GM10266 (cell line): ENCODE data around the gene PXDN.

ENCODE experiments used
- DNase-seq: peaks from one replicate; pipeline ENCODE4 v3.0.0; 2012; ENCODE audit errors: extremely low spot score
- TF ChIP-seq, protein P1 (sequence below): IDR thresholded peaks from 2 replicates; pipeline ENCODE4 v1.5.1; 2012; ENCODE audit warnings: mild to moderate bottlenecking, low read depth; ENCODE audit not compliant: control insufficient read depth, insufficient read depth; ENCODE audit errors: missing control alignments

Gene PXDN

DNA sequence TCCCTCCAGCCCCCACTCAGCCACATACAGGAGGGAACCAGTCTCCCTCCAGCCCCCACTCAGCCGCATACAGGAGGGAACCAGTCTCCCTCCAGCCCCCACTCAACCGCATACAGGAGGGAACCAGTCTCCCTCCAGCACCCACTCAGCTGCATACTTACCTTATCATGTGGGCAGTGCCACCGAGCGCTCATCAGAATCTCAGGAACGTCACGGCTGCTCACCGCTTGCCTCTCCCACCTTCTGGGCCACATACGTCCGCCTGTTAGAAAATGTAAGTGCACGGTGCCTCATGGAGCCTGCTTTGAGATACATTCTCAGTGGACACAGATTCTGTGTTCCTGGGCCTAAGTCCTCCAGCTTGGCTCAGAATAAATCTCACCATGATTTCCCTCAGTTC is 124.8 kb downstream of the PXDN start:
- TF ChIP-seq, protein P1, sequence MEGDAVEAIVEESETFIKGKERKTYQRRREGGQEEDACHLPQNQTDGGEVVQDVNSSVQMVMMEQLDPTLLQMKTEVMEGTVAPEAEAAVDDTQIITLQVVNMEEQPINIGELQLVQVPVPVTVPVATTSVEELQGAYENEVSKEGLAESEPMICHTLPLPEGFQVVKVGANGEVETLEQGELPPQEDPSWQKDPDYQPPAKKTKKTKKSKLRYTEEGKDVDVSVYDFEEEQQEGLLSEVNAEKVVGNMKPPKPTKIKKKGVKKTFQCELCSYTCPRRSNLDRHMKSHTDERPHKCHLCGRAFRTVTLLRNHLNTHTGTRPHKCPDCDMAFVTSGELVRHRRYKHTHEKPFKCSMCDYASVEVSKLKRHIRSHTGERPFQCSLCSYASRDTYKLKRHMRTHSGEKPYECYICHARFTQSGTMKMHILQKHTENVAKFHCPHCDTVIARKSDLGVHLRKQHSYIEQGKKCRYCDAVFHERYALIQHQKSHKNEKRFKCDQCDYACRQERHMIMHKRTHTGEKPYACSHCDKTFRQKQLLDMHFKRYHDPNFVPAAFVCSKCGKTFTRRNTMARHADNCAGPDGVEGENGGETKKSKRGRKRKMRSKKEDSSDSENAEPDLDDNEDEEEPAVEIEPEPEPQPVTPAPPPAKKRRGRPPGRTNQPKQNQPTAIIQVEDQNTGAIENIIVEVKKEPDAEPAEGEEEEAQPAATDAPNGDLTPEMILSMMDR = no peak

DNA sequence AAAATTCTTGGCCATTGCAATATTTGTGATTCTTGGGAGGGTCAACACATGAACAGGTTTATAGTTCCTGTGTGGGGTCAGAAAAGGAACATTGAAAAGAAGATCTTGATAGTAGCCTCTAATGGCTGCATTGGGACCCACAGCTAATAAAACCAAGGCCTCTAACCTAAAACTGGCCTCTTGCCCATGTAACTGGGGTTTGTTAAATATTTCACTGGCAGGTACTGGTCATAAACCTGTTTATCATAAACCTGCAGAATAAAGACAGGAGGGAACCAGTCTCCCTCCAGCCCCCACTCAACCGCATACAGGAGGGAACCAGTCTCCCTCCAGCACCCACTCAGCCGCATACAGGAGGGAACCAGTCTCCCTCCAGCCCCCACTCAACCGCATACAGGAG is 125.3 kb downstream of the PXDN start:
- TF ChIP-seq, protein P1 = no peak
- DNase-seq = no peak

More for the DNA sequence above, 124.8 kb downstream of the PXDN start:
- DNase-seq = no peak

DNA sequence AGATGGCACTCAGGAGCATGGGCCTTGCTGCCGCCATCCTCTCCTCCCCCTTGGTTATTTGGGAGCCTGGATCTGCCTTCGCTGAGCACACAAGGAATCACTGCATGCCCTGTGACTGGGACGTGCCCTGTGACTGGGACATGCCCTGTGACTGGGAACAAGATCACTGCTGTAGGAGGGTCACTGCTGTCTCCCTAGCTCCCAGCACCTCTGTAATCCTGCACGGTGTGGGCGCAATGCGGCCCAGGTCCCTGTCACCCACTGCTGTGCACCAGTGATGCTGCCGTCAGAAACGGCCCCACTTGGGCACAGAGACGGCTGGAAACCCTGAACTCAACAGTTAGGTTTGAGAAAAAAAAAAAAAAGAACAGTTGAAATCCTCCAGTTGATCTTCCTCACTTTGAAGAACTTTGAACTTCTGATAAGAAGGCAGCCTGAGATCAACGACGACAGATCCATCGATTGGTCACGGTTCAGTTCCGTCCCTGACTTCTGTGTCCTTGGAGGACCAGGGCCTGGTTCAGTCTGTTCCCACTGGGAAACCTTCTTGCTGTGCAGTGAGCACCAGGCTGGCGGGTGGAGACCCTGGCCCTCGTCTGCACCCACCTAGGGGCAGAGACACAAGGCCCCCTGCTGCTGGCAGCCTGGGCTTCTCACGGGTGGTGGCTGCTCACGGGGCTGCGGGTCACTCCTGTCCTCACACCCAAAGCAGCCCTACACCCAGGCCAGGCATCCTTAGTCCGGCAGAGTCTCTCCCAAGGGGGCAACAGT is 125.9 kb downstream of the PXDN start:
- no peak for DNase-seq
- TF ChIP-seq, protein P1 = no peak

DNA sequence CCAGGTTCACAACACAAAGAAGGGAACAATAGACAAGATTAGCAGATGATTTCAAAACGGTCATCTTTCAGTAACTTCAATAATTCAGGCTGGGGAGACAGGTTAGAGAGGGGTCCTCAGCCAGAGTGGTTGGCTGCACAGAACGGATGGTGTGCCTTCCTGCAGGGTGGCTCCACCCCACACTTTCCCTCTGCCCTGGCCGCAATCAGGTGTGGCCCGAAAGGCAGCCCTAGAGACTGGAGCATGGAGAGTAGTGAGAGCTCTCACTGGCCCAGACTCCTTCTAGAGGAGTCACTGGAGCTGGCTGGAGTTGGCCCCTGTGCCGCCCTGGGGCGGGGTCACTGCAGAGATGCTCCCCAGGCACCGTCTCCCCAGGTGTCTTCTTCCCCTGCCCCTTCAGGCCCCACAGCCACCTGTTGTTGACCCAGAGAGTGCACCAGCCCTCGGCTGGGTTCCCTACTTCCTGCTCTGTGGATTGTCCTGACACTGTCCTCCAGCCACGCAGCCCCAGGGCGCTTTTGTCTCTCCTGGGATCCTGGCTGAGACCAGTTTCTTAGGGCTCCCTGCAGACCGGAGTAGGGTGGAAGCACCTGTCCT is 126.8 kb downstream of the PXDN start:
- TF ChIP-seq, protein P1 = no peak
- no peak for DNase-seq

DNA sequence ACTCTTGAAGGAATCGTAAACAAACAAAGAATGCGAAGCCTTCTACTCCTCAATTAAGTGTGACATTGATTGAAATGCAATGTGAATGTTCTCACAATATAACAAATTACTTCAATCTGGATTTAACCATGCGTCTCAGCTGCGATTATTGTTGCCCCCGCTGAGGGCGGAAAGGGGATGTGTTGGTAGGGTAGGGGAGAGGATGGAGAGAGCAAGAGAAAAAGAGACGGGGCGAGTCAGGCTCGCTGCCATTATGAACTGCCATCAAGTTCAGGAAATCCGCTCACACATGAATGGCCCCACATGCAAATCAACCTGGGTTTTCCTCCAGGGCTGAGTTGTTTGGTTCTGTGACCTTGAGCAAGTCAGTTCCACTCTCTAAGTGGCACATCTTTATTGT is 129.8 kb downstream of the PXDN start:
- DNase-seq = no peak

DNA sequence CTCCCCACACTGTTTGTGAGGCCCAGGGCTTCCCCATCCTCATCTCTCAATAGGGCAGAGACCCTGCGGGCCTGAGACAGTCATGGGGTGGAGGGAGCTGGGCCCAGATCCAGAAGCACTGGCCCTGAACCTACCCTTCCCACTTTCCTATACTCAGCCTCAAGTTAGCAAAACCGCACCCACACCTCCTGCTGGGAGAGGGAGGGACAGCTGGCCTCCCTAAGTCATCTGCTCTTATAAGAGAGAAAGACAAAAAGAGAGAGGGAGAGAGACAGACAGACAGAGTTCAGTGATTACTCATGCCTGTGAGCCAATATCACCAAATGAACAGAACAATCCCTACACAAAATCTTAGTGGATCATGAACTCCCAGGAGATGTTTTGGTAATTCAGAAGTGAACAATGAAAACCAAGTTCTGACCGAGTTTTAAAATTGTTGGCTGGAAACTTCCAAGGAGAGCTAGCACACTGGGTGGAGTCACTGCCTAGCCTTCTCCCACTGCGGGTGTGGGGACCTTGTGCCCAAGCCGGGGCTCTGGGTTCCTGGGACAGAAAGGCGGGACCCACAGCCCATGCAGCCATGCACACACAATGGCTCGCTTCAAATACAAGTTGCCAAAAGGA is 130.5 kb downstream of the PXDN start:
- TF ChIP-seq, protein P1 = no peak
- DNase-seq = no peak

More for the DNA sequence above, 129.8 kb downstream of the PXDN start:
- TF ChIP-seq, protein P1 = no peak

DNA sequence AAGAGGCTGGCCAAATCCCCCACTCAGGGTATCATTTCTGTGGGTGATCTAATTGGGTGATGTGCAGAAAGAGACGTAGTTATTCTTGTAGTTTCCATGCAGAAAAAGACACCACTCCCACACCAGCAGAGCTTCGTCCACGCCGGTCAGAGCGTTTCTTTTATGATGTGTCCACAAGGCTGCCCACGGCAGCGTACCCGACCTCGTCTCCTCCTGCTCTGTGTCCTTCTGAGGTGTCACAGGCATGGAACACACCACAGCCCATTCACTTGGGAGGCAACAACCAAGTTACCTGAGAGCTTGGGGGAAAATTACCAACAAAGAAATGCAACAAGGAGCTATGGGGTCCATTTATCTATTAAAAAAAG is 131.3 kb downstream of the PXDN start:
- DNase-seq = no peak
- TF ChIP-seq, protein P1 = no peak
